K562 (cell line): ENCODE measurements around the gene BCL3. TPM values are rescaled to one million over a fixed set of nuclear protein-coding genes. Genes with fewer than 3 reads are reported as not detected.
A peak's percentile ranks its signal among the peaks of the same experiment; 100 is the strongest.

Source experiments
- ATAC-seq: fragments of 200-7000 bp; cut with Tn5 transposase; 3 replicates; pipeline ENCODE4 v1.9.1; 2020; ENCODE audit warnings: moderate library complexity
- BruUV-seq: library from RNA; stranded (reverse); fragments of 400-500 nt; replicated peaks from 2 replicates; lab custom pipeline; 2021; lab: Mats Ljungman, UMichigan
- CTCF ChIA-PET: fragments of 300-600 bp; formaldehyde crosslinking; extraction: SDS; loops from one replicate; lab custom pipeline; 2021; ENCODE audit warnings: low intra/inter-chr PET ratio; lab: Yijun Ruan, JAX
- POLR2A ChIA-PET: fragments of 300-600, 350-650 bp; sonication (Branson Sonifier 250); formaldehyde crosslinking; extraction: SDS; loops from one replicate; lab custom pipeline; 2021; ENCODE audit warnings: antibody characterized with exemption, inconsistent platforms; lab: Yijun Ruan, JAX
- DNase-seq, 4 experiments: peaks; one replicate each; pipeline versions ENCODE4 v3.0.0 to v3.0.0-alpha.2; 2011 to 2018; ENCODE audit warnings: low spot score in 3 of 4, mixed read lengths in 3 of 4; ENCODE audit errors: extremely low read depth in 1 of 4
- FAIRE-seq: peaks from 2 replicates; lab custom pipeline; 2011; peaks lifted over from hg19 to GRCh38; lab: Jason Lieb, UNC
- H2AFZ ChIP-seq: 2 replicates; pipeline ENCODE4 v1.6.0; 2011; ENCODE audit warnings: low read depth, low read length, control low read depth, inconsistent platforms
- H3K27ac ChIP-seq: fragments of 200-600 bp; 3 replicates; pipeline ENCODE4 v1.8.0; 2011; ENCODE audit warnings: low read depth, mild to moderate bottlenecking, control low read depth, inconsistent platforms, low read length, moderate library complexity, mixed read lengths; ENCODE audit errors: extremely low read depth
- H3K27me3 ChIP-seq, 2 experiments: fragments of 300-600 bp in 1 of 2; 2 replicates in 1 of 2; 3 replicates in 1 of 2; pipeline versions ENCODE4 v1.6.0 to v1.8.0; 2011; ENCODE audit warnings: inconsistent platforms in 2 of 2, low read length in 2 of 2, mild to moderate bottlenecking in 1 of 2, mixed read lengths in 1 of 2, moderate library complexity in 1 of 2; ENCODE audit not compliant: control insufficient read depth in 2 of 2, insufficient read depth in 2 of 2
- H3K36me3 ChIP-seq: fragments of 300-600 bp; 3 replicates; pipeline ENCODE4 v1.8.0; 2011; ENCODE audit warnings: mild to moderate bottlenecking, low read length, inconsistent platforms; ENCODE audit not compliant: control insufficient read depth, insufficient read depth
- H3K4me1 ChIP-seq, 2 experiments: fragments of 200-600 bp in 1 of 2; replicated peaks in 1 of 2; 2 replicates in 1 of 2; 3 replicates in 1 of 2; pipeline versions ENCODE4 v1.5.1 to v1.8.0; 2011; ENCODE audit warnings: inconsistent platforms in 2 of 2, low read length in 2 of 2, mild to moderate bottlenecking in 1 of 2, mixed read lengths in 1 of 2, moderate library complexity in 1 of 2; ENCODE audit not compliant: control insufficient read depth in 2 of 2, insufficient read depth in 2 of 2
- H3K4me2 ChIP-seq: 2 replicates; pipeline ENCODE4 v1.6.1; 2011; ENCODE audit warnings: low read length, control low read depth, inconsistent platforms, mixed read lengths; ENCODE audit not compliant: insufficient read depth
- H3K4me3 ChIP-seq: fragments of 200-600 bp; sonication (generic), shearing (Covaris generic); 2 replicates; pipeline ENCODE4 v1.5.1; 2016; ENCODE audit warnings: control low read depth, inconsistent platforms
- H3K79me2 ChIP-seq: fragments of 200-600 bp; 3 replicates; pipeline ENCODE4 v1.8.0; 2011; ENCODE audit warnings: low read length, inconsistent platforms; ENCODE audit not compliant: control insufficient read depth, insufficient read depth
- H3K9ac ChIP-seq, 2 experiments: 2 replicates each; pipeline versions ENCODE4 v1.6.0 to v1.6.1; 2011; ENCODE audit warnings: low read depth in 2 of 2, low read length in 2 of 2, control low read depth in 1 of 2, inconsistent platforms in 1 of 2, mild to moderate bottlenecking in 1 of 2, mixed read lengths in 1 of 2; ENCODE audit not compliant: insufficient read depth in 1 of 2
- H3K9me1 ChIP-seq: one replicate; pipeline ENCODE4 v1.6.0; 2011; ENCODE audit warnings: inconsistent platforms, mild to moderate bottlenecking, low read length, moderate library complexity; ENCODE audit not compliant: control insufficient read depth, insufficient read depth
- H3K9me3 ChIP-seq: replicated peaks from 2 replicates; pipeline ENCODE4 v1.5.1; 2011; ENCODE audit warnings: low read depth, low read length, inconsistent platforms; ENCODE audit not compliant: control insufficient read depth, insufficient read depth
- H4K20me1 ChIP-seq: replicated peaks from 2 replicates; pipeline ENCODE4 v1.6.1; 2011; ENCODE audit warnings: low read length, inconsistent platforms, mixed read lengths; ENCODE audit not compliant: control insufficient read depth, insufficient read depth
- PHB ChIP-seq: fragments of 250-450 bp; sonication (Bioruptor Pico); IDR thresholded peaks from 2 replicates; pipeline ENCODE4 v1.5.0; 2021
- ZBTB40 ChIP-seq, 2 experiments: fragments of 450-650 bp in 1 of 2; sonication (generic) in 1 of 2; formaldehyde crosslinking in 1 of 2; IDR thresholded peaks; 2 replicates each; pipeline versions ENCODE4 v1.7.1 to v1.9.0; 2016 to 2022; ENCODE audit warnings: inconsistent platforms in 1 of 2, mild to moderate bottlenecking in 1 of 2, missing genetic modification reagents in 1 of 2
- ZBTB7A ChIP-seq: IDR thresholded peaks from 2 replicates; pipeline ENCODE4 v1.6.1; 2011; ENCODE audit warnings: low read depth, mild to moderate bottlenecking, low read length, moderate library complexity, borderline replicate concordance; ENCODE audit not compliant: control insufficient read depth
- ZKSCAN1 ChIP-seq: fragments of 150-350 bp; IDR thresholded peaks from 2 replicates; pipeline ENCODE4 v1.6.1; 2016; ENCODE audit warnings: low read depth, low read length
- ZNF384 ChIP-seq: IDR thresholded peaks from 2 replicates; pipeline ENCODE4 v1.6.1; 2012; ENCODE audit warnings: low read depth, low read length, improper control_type of control experiment
- ZSCAN32 ChIP-seq: fragments of 450-650 bp; formaldehyde crosslinking; IDR thresholded peaks from 2 replicates; pipeline ENCODE4 v1.4.0; 2020; ENCODE audit warnings: mild to moderate bottlenecking, moderate library complexity
- ZZZ3 ChIP-seq: fragments of 450-650 bp; IDR thresholded peaks from 2 replicates; pipeline ENCODE4 v1.6.1; 2016; ENCODE audit warnings: antibody characterized with exemption, mild to moderate bottlenecking, moderate library complexity
- WGBS: fragments of 100-300 bp; shearing (Covaris generic); methylation state at CpG from one replicate; pipeline ENCODE4 v1.1.6; 2016; ENCODE audit warnings: low coverage, mixed read lengths; ENCODE audit not compliant: insufficient coverage; ENCODE audit errors: missing lambda C conversion rate; 5-methylcytosine and 5-hydroxymethylcytosine counted together
- in situ Hi-C: fragments of 300-500 bp; cut with MboI; formaldehyde crosslinking; loops from 4 replicates; pipeline ENCODE4 v1.15.0; 2018; ENCODE audit warnings: inconsistent platforms, mixed read lengths
- intact Hi-C: fragments of 100-400 bp; cut with micrococcal nuclease; formaldehyde crosslinking; loops from 2 replicates; pipeline ENCODE4 v1.14.2; 2022
- polyA plus RNA-seq, 8 experiments: library from polyadenylated mRNA; depleted of rRNA in 4 of 8; stranded (reverse) in 5 of 8; unstranded in 3 of 8; fragments of >200 nt; fragmentation: Nextera tagmentation in 2 of 8; fragmentation: Illumina TruSeq in 1 of 8; extraction: Ambion mirVana in 2 of 8; extraction: Trizol in 1 of 8; gene quantifications; 2 replicates each; pipeline versions ENCODE4 v1.2.1 to v1.2.3, GENCODE V29; 2011 to 2014; ENCODE audit warnings: inconsistent platforms in 1 of 8, missing spikeins in 1 of 8
- total RNA-seq, 7 experiments: library from RNA; depleted of rRNA in 6 of 7; stranded (reverse); fragments of >200 nt in 6 of 7; fragmentation: Illumina TruSeq in 2 of 7; extraction: Trizol in 2 of 7; gene quantifications; 2 replicates each; pipeline versions ENCODE4 v1.2.1 to v1.2.3, GENCODE V29; 2011 to 2021; ENCODE audit warnings: low replicate concordance in 1 of 7

BCL3 gene
- total and polyA plus RNA-seq, 9 of the 15 experiments (the other 6 are each of a cell fraction or from before 2014, with no cell fraction given), result 0.03 to 2.4 (median 0.50) TPM; not detected in 1

- TF ChIP-seq ZSCAN32 (CRISPR knock-in tag) (no peak), ZZZ3 (no peak), ZNF384 (0 out of 2 replicates have a peak, but pooled peaks have one; percentile 16)
Measured at GRCh38 chr19:44807652-44808462, 59.3 kb downstream of the BCL3 start (continued).

GRCh38 chr19:44808463-44809371, 60.2 kb downstream of the BCL3 start, which contains the start of gene BCAM:
BCAM (plus strand) TSS chr19:44809103; CDS start chr19:44809125, 22 bp downstream.
- DNase-seq, result peak; percentile 58 to 98 (median 94)
- H3K27me3 ChIP-seq, result peaks cover 12 to 29% of the 10 kb centered on the region in 2 experiments; a peak in 4 of 5 replicates
- ATAC-seq, result peak; percentile 84
- no peak within 1 kb of the TSS for H3K27ac ChIP-seq
- H2AFZ ChIP-seq, result peak within 1 kb of the TSS; percentile 79
- no peaks in the 10 kb centered on the region for H3K79me2 ChIP-seq
- WGBS, result 8% methylated on average over 34 of the region's 59 CpGs
- no peaks in the 10 kb centered on the region for H3K36me3 ChIP-seq
- no TSS peak for BruUV-seq
- ChIA-PET POLR2A (interaction anchor here (0.6 kb wide), 1 partner anchor 34 kb away, joined by 3 read pairs; no protein-coding TSS in a partner anchor), CTCF (interaction anchor here (0.7 to 1.0 kb wide), 2 partner anchors 37 to 85 kb away, joined by 4 to 6 read pairs; no protein-coding TSS in a partner anchor)
- intact Hi-C loops (loop anchor here (1.0 kb wide), 1 partner anchor 24 kb away; no protein-coding TSS in a partner anchor), in situ Hi-C loops (no loop called here)
- peak within 1 kb of the TSS; percentile 24 for H3K4me3 ChIP-seq
- peaks cover 10 to 28% of the 10 kb centered on the region in 2 experiments; a peak in 4 of 5 replicates for H3K4me1 ChIP-seq
- peak within 1 kb of the TSS; percentile 69 for H3K4me2 ChIP-seq
- no peaks in the 10 kb centered on the region for H4K20me1 ChIP-seq
- peak within 1 kb of the TSS; percentile 34 to 87; a peak in 3 of 4 replicates for H3K9ac ChIP-seq
- no peaks in the 10 kb centered on the region for H3K9me1 ChIP-seq
- H3K9me3 ChIP-seq, result no peaks in the 10 kb centered on the region
- FAIRE-seq, result peak; percentile 29
- TF ChIP-seq ZBTB40 (IDR thresholded peaks at IDR 0.05), result 0 out of 2 replicates have a peak, but pooled peaks have one; percentile 52
- TF ChIP-seq ZBTB40 (CRISPR knock-in tag; IDR thresholded peaks at IDR 0.05), result no peak
- TF ChIP-seq PHB (CRISPR knock-in tag), result 0 out of 2 replicates have a peak, but pooled peaks have one; percentile 27
- peak; percentile 55; the same call in 1 of the 2 replicates for TF ChIP-seq ZBTB7A
- TF ChIP-seq ZKSCAN1, result no peak
